ENCODE measurements around the gene MAOA. TPM values are rescaled to one million over a fixed set of nuclear protein-coding genes. Genes with fewer than 3 reads are reported as not detected.

MAOA gene
- total RNA-seq, 2 experiments from 2014 or later: not detected

DNA sequence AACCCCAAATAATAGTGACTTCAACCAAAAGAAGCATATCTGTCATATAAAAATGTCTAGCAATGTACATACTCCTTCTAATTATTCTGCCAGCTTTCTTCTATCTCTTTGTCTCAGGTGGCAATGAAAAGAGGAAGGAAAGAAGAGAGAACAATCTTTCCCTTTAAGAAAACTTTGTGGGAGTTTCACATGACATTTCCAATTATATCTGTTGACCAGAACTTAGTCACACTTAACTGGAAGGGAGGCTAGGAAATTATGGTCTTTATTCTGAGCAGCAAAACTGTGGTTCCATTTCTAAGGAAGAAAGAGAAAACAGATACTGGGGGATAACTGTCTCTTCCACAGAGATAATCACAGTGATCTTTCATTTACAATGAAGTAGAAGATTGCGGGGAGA, 12.9 kb upstream of the MAOA start:
- ATAC-seq (no peak), DNase-seq (no peak)
- H3K9me3 Mint-ChIP-seq (ENCODE audit: insufficient read depth): no peaks in the 10 kb centered on the region
- POLR2A ChIA-PET: no interaction called here
- H3K27ac Mint-ChIP-seq: no peak overlapping the region
- H3K4me3 Mint-ChIP-seq: no peak overlapping the region
- H3K27me3 Mint-ChIP-seq (ENCODE audit: low read depth): no peaks in the 10 kb centered on the region
- CTCF ChIA-PET: no interaction called here
- no peaks in the 10 kb centered on the region for H3K36me3 Mint-ChIP-seq (ENCODE audit: low read depth)
- no peaks in the 10 kb centered on the region for H3K4me1 Mint-ChIP-seq (ENCODE audit: low read depth)

GRCh38 chrX:43643662-43644061, 12.4 kb upstream of the MAOA start:
- no peak for DNase-seq
- no peak for ATAC-seq
- no peaks in the 10 kb centered on the region for H3K4me1 Mint-ChIP-seq (ENCODE audit: low read depth)
- no peak overlapping the region for H3K4me3 Mint-ChIP-seq
- no peak overlapping the region for H3K27ac Mint-ChIP-seq
- ChIA-PET CTCF (no interaction called here), POLR2A (no interaction called here)
- H3K9me3 Mint-ChIP-seq (ENCODE audit: insufficient read depth): no peaks in the 10 kb centered on the region
- no peaks in the 10 kb centered on the region for H3K36me3 Mint-ChIP-seq (ENCODE audit: low read depth)
- no peaks in the 10 kb centered on the region for H3K27me3 Mint-ChIP-seq (ENCODE audit: low read depth)

DNA sequence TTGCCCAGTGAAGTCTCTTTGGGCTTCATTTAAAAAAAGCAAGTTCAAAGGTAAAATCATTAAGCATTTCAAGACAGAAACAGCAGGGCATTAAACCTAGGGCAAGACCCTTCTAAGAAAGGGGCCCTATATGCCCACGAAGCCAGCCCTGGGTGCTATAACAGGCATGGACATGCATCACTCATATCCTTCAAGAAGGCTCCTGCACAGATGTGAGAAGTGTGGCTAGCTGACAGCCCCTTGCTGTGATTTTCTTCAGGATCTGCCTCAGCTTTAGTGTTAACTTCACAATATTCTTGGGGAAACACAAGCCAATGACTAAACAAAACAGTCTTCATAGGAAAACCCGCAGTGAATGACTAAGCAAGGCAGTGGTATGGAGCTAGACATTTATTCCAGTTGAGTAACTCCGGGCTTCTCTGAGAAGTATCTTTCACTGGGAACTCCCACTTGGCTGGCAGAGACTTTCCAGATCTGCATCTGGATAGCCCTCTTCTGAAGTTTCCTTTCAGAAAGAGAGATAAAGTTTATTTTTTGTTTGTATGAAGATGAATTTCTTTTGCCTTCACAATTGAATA, 11.9 kb upstream of the MAOA start:
- ATAC-seq: no peak
- ChIA-PET CTCF (no interaction called here), POLR2A (no interaction called here)
- Mint-ChIP-seq H3K4me3 (no peak overlapping the region), H3K27me3 (ENCODE audit: low read depth) (no peaks in the 10 kb centered on the region), H3K36me3 (ENCODE audit: low read depth) (no peaks in the 10 kb centered on the region), H3K9me3 (ENCODE audit: insufficient read depth) (no peaks in the 10 kb centered on the region), H3K4me1 (ENCODE audit: low read depth) (no peaks in the 10 kb centered on the region), H3K27ac (no peak overlapping the region)
- DNase-seq: no peak

- no peak overlapping the region for H3K27ac Mint-ChIP-seq
- H3K4me1 Mint-ChIP-seq (ENCODE audit: low read depth): no peaks in the 10 kb centered on the region
- H3K36me3 Mint-ChIP-seq (ENCODE audit: low read depth): no peaks in the 10 kb centered on the region
- no peaks in the 10 kb centered on the region for H3K27me3 Mint-ChIP-seq (ENCODE audit: low read depth)
- H3K9me3 Mint-ChIP-seq (ENCODE audit: insufficient read depth): no peaks in the 10 kb centered on the region
- ChIA-PET POLR2A (no interaction called here), CTCF (no interaction called here)
- DNase-seq (no peak), ATAC-seq (no peak)
- no peak overlapping the region for H3K4me3 Mint-ChIP-seq
These were observed 9.3 kb upstream of the MAOA start for GRCh38 chrX:43646800-43647199.

DNA sequence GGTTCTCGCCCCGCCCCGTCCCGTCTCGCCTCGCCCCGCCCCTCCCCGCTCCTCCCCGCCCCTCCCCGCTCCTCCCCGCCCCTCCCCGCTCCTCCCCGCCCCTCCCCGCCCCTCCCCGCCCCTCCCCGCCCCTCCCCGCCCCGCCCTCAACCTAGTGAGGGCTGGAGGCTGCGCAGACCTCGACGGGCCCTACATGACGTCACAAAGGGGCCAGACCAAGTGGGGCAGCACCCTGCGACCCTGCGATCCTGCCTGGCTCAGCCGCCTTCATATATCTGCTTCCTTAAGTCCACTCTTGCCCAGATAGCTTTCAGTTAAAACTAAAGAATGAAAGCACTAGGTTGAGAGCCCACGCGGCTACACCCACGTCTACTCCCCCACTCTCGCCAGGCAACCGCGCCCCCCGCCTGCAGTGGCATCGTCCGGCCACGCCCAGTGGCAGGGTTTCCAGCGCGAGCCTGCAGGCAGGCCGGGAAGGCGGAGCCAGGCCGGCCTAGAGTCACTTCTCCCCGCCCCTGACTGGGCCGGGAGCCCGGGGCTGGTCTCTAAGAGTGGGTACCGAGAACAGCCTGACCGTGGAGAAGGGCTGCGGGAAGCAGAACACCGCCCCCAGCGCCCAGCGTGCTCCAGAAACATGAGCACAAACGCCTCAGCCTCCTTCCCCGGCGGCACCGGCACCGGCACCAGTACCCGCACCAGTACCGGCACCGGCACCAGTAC, 1.5 kb upstream of the MAOA start:
- Mint-ChIP-seq H3K27ac (peak overlapping the region; percentile 100), H3K36me3 (ENCODE audit: low read depth) (no peaks in the 10 kb centered on the region), H3K27me3 (ENCODE audit: low read depth) (peaks cover 13% of the 10 kb centered on the region), H3K4me3 (peak overlapping the region; percentile 83), H3K9me3 (ENCODE audit: insufficient read depth) (no peaks in the 10 kb centered on the region), H3K4me1 (ENCODE audit: low read depth) (peaks cover 8% of the 10 kb centered on the region)
- ChIA-PET CTCF (no interaction called here), POLR2A (no interaction called here)
- ATAC-seq (peak; percentile 99), DNase-seq (peak; percentile 85)

- Mint-ChIP-seq H3K4me3 (peak overlapping the region; percentile 83), H3K9me3 (ENCODE audit: insufficient read depth) (no peaks in the 10 kb centered on the region), H3K4me1 (ENCODE audit: low read depth) (peaks cover 8% of the 10 kb centered on the region), H3K27ac (peak overlapping the region; percentile 63), H3K27me3 (ENCODE audit: low read depth) (peaks cover 13% of the 10 kb centered on the region), H3K36me3 (ENCODE audit: low read depth) (no peaks in the 10 kb centered on the region)
- ChIA-PET POLR2A (no interaction called here), CTCF (no interaction called here)
- ATAC-seq (peak; percentile 48), DNase-seq (peak; percentile 36)
These were observed 721 bp upstream of the MAOA start for GRCh38 chrX:43655151-43656004.

DNA sequence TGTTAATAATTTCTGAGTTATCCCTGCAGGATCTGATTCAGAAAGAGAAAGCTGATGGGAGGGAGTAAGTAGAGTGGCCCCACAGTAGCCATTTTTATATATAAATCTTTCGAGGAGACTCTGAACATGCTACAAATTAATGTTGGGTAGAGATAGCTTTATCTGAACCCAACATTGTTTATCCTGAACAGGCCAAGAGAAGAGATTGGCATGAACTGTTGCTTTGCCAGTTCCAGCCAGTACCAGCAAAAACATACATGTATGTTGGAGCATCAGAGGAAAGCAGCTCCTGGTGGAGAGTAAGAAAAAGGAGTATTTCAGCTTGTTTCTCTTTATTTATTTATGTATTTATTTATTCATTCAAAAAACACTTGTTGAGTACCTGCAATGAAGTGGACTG, 1.6 kb downstream of the MAOA start:
- ChIA-PET CTCF (no interaction called here), POLR2A (no interaction called here)
- Mint-ChIP-seq H3K27me3 (ENCODE audit: low read depth) (peaks cover 12% of the 10 kb centered on the region), H3K4me3 (no peak overlapping the region), H3K4me1 (ENCODE audit: low read depth) (peaks cover 8% of the 10 kb centered on the region), H3K9me3 (ENCODE audit: insufficient read depth) (no peaks in the 10 kb centered on the region), H3K27ac (no peak overlapping the region), H3K36me3 (ENCODE audit: low read depth) (no peaks in the 10 kb centered on the region)
- DNase-seq (no peak), ATAC-seq (no peak)

DNA sequence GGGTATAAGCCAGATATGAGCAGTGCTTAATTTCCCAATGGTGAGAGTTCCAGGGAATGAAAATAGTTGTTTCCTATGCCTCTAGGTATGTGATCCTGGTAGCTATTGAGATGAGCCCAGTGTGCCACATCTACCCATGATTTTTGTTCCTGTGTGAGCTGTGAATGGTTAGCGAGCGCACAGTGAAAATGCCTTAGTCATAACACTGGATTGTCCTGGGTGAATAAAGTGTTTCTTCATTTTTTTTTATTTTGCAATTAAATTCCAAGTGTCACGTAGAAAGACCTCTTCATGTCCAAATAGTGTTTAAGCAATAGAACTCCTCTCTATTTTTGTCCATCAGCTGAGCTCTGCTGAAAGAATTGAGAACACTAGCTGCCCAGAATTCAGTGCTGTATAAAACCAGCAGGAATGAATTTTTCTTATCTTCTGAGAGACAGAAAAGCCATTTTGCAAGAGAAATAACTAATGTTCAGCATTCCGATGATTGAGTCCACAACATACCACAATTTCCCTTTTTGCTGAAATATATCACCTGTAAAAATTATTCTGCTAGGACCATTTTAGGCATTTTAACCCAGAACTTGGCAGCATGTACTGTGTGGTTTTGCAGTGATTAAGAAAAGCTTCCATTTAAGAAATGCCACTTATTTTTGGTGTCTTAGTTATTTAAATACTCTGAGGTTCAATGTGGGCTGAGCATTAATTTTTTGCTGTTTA, 5.6 kb downstream of the MAOA start:
- ATAC-seq (no peak), DNase-seq (no peak)
- ChIA-PET POLR2A (no interaction called here), CTCF (no interaction called here)
- H3K4me1 Mint-ChIP-seq (ENCODE audit: low read depth): peaks cover 3% of the 10 kb centered on the region
- H3K27me3 Mint-ChIP-seq (ENCODE audit: low read depth): peaks cover 5% of the 10 kb centered on the region
- H3K27ac Mint-ChIP-seq: no peak overlapping the region
- H3K36me3 Mint-ChIP-seq (ENCODE audit: low read depth): no peaks in the 10 kb centered on the region
- H3K9me3 Mint-ChIP-seq (ENCODE audit: insufficient read depth): no peaks in the 10 kb centered on the region
- H3K4me3 Mint-ChIP-seq: no peak overlapping the region

DNA sequence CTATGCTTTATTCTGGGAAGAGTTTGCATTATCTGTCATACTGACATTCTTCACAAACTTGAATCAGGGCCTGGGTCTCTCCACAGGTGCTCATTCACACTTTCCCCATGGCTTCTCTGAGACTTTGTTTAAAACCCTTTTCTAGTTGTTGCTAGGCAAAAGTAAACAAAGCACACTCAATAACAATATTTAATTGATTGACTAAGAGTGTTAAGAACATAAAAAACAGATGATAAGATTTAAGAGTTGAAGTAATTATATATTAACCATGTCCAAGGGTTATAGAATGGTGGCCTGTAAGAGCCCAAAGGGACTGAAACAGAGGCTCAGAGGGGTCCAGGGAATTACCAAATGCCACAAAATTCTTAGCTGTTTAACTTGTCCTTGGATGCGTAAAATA, 7.1 kb downstream of the MAOA start:
- Mint-ChIP-seq H3K27ac (no peak overlapping the region), H3K36me3 (ENCODE audit: low read depth) (no peaks in the 10 kb centered on the region), H3K4me1 (ENCODE audit: low read depth) (peaks cover 4% of the 10 kb centered on the region), H3K27me3 (ENCODE audit: low read depth) (peaks cover 5% of the 10 kb centered on the region), H3K4me3 (no peak overlapping the region), H3K9me3 (ENCODE audit: insufficient read depth) (no peaks in the 10 kb centered on the region)
- DNase-seq: no peak
- no peak for ATAC-seq
- ChIA-PET CTCF (no interaction called here), POLR2A (no interaction called here)

DNA sequence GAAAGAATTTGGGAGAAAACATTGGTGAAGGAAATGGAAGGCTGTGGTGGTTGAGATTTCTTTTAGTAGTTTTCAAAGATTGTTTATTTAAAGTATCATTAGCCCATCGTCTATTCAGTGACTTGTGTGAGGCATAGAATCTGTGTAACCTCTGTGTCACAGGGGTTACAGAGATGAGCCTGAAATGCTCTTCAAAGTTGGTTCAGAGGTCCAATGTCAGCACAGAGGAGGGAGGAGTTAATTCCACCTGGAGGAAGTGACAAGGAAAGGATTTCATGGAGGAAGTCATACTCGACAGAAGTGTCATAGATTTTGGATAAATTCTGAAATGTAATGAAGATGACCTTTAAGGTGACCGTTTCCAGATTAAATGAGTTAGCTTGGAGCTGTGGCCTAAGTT, 8.2 kb downstream of the MAOA start:
- Mint-ChIP-seq H3K4me3 (no peak overlapping the region), H3K4me1 (ENCODE audit: low read depth) (peaks cover 4% of the 10 kb centered on the region), H3K27me3 (ENCODE audit: low read depth) (peaks cover 2% of the 10 kb centered on the region), H3K9me3 (ENCODE audit: insufficient read depth) (no peaks in the 10 kb centered on the region), H3K27ac (no peak overlapping the region), H3K36me3 (ENCODE audit: low read depth) (no peaks in the 10 kb centered on the region)
- POLR2A ChIA-PET: no interaction called here
- DNase-seq: no peak
- ATAC-seq: no peak
- CTCF ChIA-PET: no interaction called here

DNA sequence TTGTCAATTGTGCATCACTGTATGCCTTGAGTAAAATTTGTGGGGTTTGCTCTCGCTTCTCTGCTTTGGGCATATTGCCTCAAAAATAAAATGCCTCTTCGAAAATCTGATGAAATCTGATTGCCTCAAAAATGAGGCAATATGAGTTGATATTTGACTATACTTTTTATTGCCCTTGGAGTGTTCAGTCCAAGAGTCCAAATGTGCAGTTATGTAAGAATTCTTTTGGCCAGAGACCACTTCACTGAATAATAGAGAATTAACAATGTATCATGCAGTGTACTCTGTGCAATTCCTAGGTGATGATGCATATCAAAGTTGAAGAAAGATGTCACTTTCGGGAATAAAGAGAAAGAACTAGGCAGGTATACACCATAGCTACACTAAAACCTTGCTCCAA, 8.6 kb downstream of the MAOA start:
- no peak overlapping the region for H3K4me3 Mint-ChIP-seq
- no peaks in the 10 kb centered on the region for H3K9me3 Mint-ChIP-seq (ENCODE audit: insufficient read depth)
- CTCF ChIA-PET: no interaction called here
- peaks cover 2% of the 10 kb centered on the region for H3K27me3 Mint-ChIP-seq (ENCODE audit: low read depth)
- no peak overlapping the region for H3K27ac Mint-ChIP-seq
- POLR2A ChIA-PET: no interaction called here
- peaks cover 4% of the 10 kb centered on the region for H3K4me1 Mint-ChIP-seq (ENCODE audit: low read depth)
- no peak for ATAC-seq
- no peak for DNase-seq
- no peaks in the 10 kb centered on the region for H3K36me3 Mint-ChIP-seq (ENCODE audit: low read depth)

- H3K27me3 Mint-ChIP-seq (ENCODE audit: low read depth): peaks cover 2% of the 10 kb centered on the region
- no peak for ATAC-seq
- no peak overlapping the region for H3K27ac Mint-ChIP-seq
These were observed 10.3 kb downstream of the MAOA start for GRCh38 chrX:43666311-43666912.

More at GRCh38 chrX:43666311-43666912, 10.3 kb downstream of the MAOA start:
- no peak overlapping the region for H3K4me3 Mint-ChIP-seq
- DNase-seq: no peak
- H3K36me3 Mint-ChIP-seq (ENCODE audit: low read depth): no peaks in the 10 kb centered on the region
- CTCF ChIA-PET: no interaction called here
- POLR2A ChIA-PET: no interaction called here
- no peaks in the 10 kb centered on the region for H3K9me3 Mint-ChIP-seq (ENCODE audit: insufficient read depth)
- peaks cover 4% of the 10 kb centered on the region for H3K4me1 Mint-ChIP-seq (ENCODE audit: low read depth)

Measured in activated CD8-positive, alpha-beta T cell treated with anti-CD3 and anti-CD28 coated beads, Interleukin-2, amount 10 ng/mL, durations not matched to agents 7 days and 5 days (primary cell).